Measurements from ENCODE around the gene FBXO4.
"Not testable (repeated sequence)": the region's sequence is repeated elsewhere in the genome, so short reads cannot be mapped to it uniquely, and the experiment has no call there.

FBXO4 gene

GRCh38 chr5:41925555-41925951 lies 472 bp downstream of the FBXO4 start:
- DNase-seq = no peak

GRCh38 chr5:41927604-41928003 lies 2.5 kb downstream of the FBXO4 start:
- DNase-seq = no peak

- DNase-seq = no peak
Observed at GRCh38 chr5:41929035-41929434, 4.0 kb downstream of the FBXO4 start.

- no peak for DNase-seq
Observed at GRCh38 chr5:41932770-41933169, 7.7 kb downstream of the FBXO4 start.

GRCh38 chr5:41935544-41935943 lies 10.5 kb downstream of the FBXO4 start:
- no peak for DNase-seq

GRCh38 chr5:41940641-41941040 lies 15.6 kb downstream of the FBXO4 start:
- DNase-seq = no peak

- not testable (repeated sequence) for DNase-seq
Observed at GRCh38 chr5:41945332-41945955, 20.4 kb downstream of the FBXO4 start.

GRCh38 chr5:41951224-41951623 lies 26.1 kb downstream of the FBXO4 start:
- DNase-seq = no peak

GRCh38 chr5:41954286-41954685 lies 29.2 kb downstream of the FBXO4 start:
- DNase-seq = no peak

GRCh38 chr5:41955432-41956024 lies 30.4 kb downstream of the FBXO4 start:
- no peak for DNase-seq

- no peak for DNase-seq
Observed at GRCh38 chr5:41956943-41957342, 31.9 kb downstream of the FBXO4 start.

GRCh38 chr5:41960481-41960880 lies 35.4 kb downstream of the FBXO4 start:
- DNase-seq = no peak

- DNase-seq = no peak
Observed at GRCh38 chr5:41961736-41962135, 36.7 kb downstream of the FBXO4 start.

- no peak for DNase-seq
Observed at GRCh38 chr5:41962491-41962890, 37.4 kb downstream of the FBXO4 start.

GRCh38 chr5:41966401-41967105 lies 41.5 kb downstream of the FBXO4 start:
- DNase-seq = no peak

GRCh38 chr5:41967401-41967800 lies 42.3 kb downstream of the FBXO4 start:
- no peak for DNase-seq

- DNase-seq = no peak
Observed at GRCh38 chr5:41968153-41968723, 43.2 kb downstream of the FBXO4 start.

- no peak for DNase-seq
Observed at GRCh38 chr5:41973087-41973486, 48.0 kb downstream of the FBXO4 start.

GRCh38 chr5:41973887-41974286 lies 48.8 kb downstream of the FBXO4 start:
- DNase-seq = no peak

GRCh38 chr5:41978676-41979075 lies 53.6 kb downstream of the FBXO4 start:
- DNase-seq = no peak

GRCh38 chr5:41980396-41980795 lies 55.3 kb downstream of the FBXO4 start:
- DNase-seq = no peak

- no peak for DNase-seq
Observed at GRCh38 chr5:41980870-41981269, 55.8 kb downstream of the FBXO4 start.

GRCh38 chr5:41982858-41983257 lies 57.8 kb downstream of the FBXO4 start:
- not testable (repeated sequence) for DNase-seq

- DNase-seq = no peak
Observed at GRCh38 chr5:41983284-41983683, 58.2 kb downstream of the FBXO4 start.
